ENCODE measurements around the gene CCL20. TPM values are rescaled to one million over a fixed set of nuclear protein-coding genes. Genes with fewer than 3 reads are reported as not detected.

The CCL20 gene
- total RNA-seq, 4 donors from 2014 or later = 4.0 to 14.0 (median 5.1) TPM; not detected in 1

GRCh38 chr2:227862741-227863588, 49.3 kb downstream of the CCL20 start:
- TF ChIP-seq CTCF (IDR thresholded peaks at IDR 0.05) (no peak), POLR2A (IDR thresholded peaks at IDR 0.05) (no peak)
- no peaks in the 10 kb centered on the region for H3K4me1 ChIP-seq
- H3K27me3 ChIP-seq = no peaks in the 10 kb centered on the region
- no peak overlapping the region for H3K27ac ChIP-seq
- no peaks in the 10 kb centered on the region for H3K36me3 ChIP-seq
- H3K9me3 ChIP-seq = no peaks in the 10 kb centered on the region
- H3K4me3 ChIP-seq = no peak overlapping the region
- no peak for DNase-seq

- no peaks in the 10 kb centered on the region for H3K9me3 ChIP-seq
- no peak overlapping the region for H3K27ac ChIP-seq
- TF ChIP-seq CTCF (IDR thresholded peaks at IDR 0.05) = no peak
- H3K4me3 ChIP-seq = no peak overlapping the region
- no peaks in the 10 kb centered on the region for H3K4me1 ChIP-seq
- no peak for DNase-seq
- no peaks in the 10 kb centered on the region for H3K27me3 ChIP-seq
- no peaks in the 10 kb centered on the region for H3K36me3 ChIP-seq
Measured at GRCh38 chr2:227864161-227864756, 50.6 kb downstream of the CCL20 start.

- H3K4me3 ChIP-seq = no peak overlapping the region
- H3K4me1 ChIP-seq = no peaks in the 10 kb centered on the region
- DNase-seq = no peak
- H3K36me3 ChIP-seq = no peaks in the 10 kb centered on the region
- no peaks in the 10 kb centered on the region for H3K27me3 ChIP-seq
- TF ChIP-seq POLR2A (IDR thresholded peaks at IDR 0.05) (no peak), CTCF (IDR thresholded peaks at IDR 0.05) (no peak)
- no peaks in the 10 kb centered on the region for H3K9me3 ChIP-seq
- no peak overlapping the region for H3K27ac ChIP-seq
Measured at GRCh38 chr2:227865291-227865690, 51.6 kb downstream of the CCL20 start.

Small RNAs within 50 kb of the gene (small RNA-seq; reads per million reads assigned to genes)
- 0 reads per million in 2 donors for gene SNRPGP8

Other genes starting within 250 kb of the CCL20 start
- gene SCYGR2, start 214.9 kb upstream of the CCL20 start, total RNA-seq = not detected
- not detected for gene SCYGR3, start 199.0 kb upstream of the CCL20 start, total RNA-seq
- gene SCYGR4, start 196.3 kb upstream of the CCL20 start, total RNA-seq = not detected
- not detected for gene SCYGR5, start 147.0 kb upstream of the CCL20 start, total RNA-seq
- 10 to 100 TPM in 3 of 4 donors, 1 to 10 TPM in 1; 5.0 to 40.0 (median 23.1) TPM for gene SLC19A3, start 95.8 kb upstream of the CCL20 start, total RNA-seq
- gene SCYGR6, start 89.1 kb upstream of the CCL20 start, total RNA-seq = not detected
- not detected for gene SCYGR7, start 85.5 kb upstream of the CCL20 start, total RNA-seq
- gene SCYGR8, start 67.9 kb upstream of the CCL20 start, total RNA-seq = not detected
- not detected for gene DAW1, start 57.8 kb downstream of the CCL20 start, total RNA-seq

Data from Peyer's patch (tissue), 4 donors.